GM18520 (cell line): ENCODE results near the gene SULT2B1.

ENCODE experiments used
- ATAC-seq: cut with Tn5 transposase; IDR thresholded peaks from one replicate; pipeline ENCODE4 v1.9.1; 2021; ENCODE audit not compliant: unreplicated experiment

Gene SULT2B1

GRCh38 chr19:48598996-48599700, 47.2 kb downstream of the SULT2B1 start:
- no peak for ATAC-seq

DNA sequence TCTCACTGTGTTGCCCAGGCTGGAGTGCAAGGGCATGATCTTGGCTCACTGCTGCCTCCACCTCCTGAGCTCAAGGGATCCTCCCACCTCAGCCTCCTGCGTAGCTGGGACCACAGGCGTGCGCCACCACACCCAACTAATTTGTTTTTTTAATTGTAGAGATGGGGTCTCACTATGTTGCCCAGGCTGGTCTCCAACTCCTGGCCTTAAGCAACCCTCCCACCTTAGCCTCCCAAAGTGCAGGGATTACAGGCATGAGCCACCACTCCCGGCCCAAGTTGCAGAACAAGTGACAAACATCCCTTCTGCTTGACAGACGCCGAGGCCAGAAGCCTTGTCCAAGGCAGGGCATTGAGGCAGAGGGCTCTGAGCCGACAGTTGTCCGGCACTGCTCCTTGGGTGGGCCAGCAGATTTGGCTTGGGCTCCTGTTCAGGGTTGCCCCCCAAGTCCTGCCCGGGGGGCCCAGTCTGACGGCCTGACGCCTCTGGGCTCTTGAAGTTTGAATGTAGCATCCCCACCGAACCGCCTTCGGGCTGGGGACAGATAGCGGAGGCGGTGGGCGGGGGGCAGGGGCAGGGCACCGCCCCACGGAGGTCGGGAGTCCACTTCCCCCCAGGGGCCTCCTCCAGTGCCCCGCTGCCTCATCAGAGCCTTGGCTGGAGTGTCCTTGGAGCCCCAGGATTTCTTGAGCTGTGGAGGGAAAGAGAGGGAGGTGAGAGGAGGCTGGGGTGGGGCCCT, 48.9 kb downstream of the SULT2B1 start:
- ATAC-seq, result no peak

DNA sequence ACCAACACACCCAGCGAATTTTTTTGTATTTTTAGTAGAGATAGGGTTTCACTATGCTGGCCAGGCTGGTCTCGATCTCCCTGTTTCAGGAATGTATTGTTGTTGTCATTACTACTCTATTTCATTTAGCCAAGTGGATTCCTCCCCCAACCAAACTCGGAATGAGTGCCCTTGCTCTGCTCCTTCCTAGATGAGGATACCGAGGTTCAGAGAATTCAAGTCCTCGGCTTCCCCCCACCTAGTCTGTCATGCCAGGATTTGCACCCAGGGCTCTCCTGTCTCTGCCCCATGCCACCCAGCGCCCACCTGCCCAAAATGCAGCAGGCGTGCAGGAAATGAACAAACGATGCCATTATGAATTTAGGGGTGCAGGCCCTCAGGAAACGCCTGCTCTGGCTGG, 51.0 kb downstream of the SULT2B1 start:
- no peak for ATAC-seq

DNA sequence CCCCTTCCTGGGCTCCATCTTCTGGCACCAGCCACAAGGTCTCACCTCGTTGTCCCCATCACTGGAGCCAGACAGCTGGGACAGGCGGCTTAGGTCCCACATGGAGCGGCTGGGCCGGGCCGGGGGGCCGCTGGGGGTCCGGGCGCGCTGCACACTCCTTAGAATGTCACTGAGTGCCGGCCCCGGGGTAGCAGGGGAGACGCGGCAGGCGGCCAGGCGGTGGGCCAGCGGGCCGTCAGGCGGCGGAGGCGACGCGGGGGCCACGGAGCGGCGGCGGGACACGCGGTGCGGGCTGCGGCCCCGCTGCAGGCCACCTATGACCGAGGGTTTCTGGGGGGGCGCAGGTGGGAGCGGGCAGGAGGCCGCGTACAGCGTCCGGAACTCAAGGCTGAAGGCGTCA, 51.5 kb downstream of the SULT2B1 start:
- no peak for ATAC-seq

- no peak for ATAC-seq
These were observed 51.9 kb downstream of the SULT2B1 start for GRCh38 chr19:48603850-48604249.

DNA sequence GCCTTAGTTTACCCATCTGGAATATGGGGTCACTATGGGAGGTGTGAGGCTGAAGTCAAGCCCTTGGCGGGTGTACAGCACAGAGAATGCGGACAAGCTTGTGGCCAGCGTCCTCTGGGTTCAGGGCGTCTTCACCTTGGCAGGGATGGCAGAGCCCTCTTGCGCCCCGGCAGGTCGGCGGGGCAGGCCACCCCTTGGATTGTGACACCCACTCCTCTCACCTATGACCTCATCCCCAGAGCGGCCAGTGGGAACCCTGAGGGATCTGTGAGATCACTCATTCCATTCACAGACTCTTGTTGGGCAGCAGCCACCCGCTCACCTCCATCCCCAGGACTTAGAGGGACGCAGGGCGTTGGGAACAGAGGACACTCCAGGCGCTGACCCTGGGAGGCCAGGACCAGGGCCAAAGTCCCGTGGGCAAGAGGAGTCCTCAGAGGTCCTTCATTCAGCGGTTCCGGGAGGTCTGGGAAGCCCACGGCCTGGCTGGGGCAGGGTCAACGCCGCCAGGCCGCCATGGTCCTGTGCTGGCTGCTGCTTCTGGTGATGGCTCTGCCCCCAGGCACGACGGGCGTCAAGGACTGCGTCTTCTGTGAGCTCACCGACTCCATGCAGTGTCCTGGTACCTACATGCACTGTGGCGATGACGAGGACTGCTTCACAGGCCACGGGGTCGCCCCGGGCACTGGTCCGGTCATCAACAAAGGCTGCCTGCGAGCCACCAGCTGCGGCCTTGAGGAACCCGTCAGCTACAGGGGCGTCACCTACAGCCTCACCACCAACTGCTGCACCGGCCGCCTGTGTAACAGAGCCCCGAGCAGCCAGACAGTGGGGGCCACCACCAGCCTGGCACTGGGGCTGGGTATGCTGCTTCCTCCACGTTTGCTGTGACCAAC, 54.7 kb downstream of the SULT2B1 start, which contains the start of gene SPACA4:
SPACA4 (plus strand) TSS at position 280 of the 896 bp plus-strand sequence; CDS start at position 517, 237 bp downstream.
- ATAC-seq, result no peak

- ATAC-seq, result no peak
These were observed 55.4 kb downstream of the SULT2B1 start for GRCh38 chr19:48607359-48607755.

GRCh38 chr19:48608798-48609263, 56.9 kb downstream of the SULT2B1 start:
- ATAC-seq, result no peak

DNA sequence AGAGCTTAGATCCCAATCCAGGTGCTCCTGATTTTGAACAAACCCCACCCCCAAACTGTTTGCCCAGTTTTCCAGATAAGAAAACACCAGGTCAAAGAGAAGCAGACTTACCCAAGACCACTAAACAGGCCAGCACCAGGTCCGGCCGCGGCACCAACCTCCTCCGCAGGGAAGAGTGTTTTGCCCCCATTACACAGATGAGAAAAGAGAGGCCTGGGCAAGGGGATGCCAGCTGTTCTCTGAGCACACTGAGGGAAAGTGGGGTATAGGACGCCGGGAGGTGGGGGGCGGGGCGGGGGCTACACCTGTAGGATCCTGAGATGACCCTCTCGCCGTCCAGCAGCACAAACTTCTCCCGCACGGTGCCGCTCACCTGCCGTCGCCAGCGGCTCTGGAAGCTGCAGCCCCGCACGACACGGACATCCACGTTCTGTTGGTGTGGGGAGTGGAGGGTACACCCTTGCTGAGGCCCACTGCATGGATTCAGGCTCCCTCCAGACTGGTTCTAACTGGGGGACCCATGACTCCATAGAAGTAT, 57.7 kb downstream of the SULT2B1 start:
- ATAC-seq, result no peak

DNA sequence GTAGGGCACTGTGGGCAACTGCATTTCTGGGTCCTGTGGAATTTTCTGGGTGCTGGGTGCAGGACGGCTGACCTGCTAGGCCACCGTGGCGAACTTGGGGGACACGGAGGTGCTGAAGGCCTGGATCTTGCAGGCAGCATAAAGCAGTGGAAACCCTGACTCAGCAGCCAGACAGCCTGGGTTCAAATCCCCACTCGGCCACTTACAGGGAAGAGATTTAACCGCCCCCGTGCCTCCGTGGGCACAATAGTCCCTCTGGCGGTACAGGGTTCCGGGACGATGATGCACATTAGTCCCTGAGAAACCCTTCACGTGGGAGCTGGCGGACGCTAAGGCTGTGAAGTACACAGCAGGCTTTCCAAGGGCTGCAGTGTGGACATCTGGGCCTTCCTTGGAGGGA, 59.9 kb downstream of the SULT2B1 start:
- ATAC-seq, result no peak

DNA sequence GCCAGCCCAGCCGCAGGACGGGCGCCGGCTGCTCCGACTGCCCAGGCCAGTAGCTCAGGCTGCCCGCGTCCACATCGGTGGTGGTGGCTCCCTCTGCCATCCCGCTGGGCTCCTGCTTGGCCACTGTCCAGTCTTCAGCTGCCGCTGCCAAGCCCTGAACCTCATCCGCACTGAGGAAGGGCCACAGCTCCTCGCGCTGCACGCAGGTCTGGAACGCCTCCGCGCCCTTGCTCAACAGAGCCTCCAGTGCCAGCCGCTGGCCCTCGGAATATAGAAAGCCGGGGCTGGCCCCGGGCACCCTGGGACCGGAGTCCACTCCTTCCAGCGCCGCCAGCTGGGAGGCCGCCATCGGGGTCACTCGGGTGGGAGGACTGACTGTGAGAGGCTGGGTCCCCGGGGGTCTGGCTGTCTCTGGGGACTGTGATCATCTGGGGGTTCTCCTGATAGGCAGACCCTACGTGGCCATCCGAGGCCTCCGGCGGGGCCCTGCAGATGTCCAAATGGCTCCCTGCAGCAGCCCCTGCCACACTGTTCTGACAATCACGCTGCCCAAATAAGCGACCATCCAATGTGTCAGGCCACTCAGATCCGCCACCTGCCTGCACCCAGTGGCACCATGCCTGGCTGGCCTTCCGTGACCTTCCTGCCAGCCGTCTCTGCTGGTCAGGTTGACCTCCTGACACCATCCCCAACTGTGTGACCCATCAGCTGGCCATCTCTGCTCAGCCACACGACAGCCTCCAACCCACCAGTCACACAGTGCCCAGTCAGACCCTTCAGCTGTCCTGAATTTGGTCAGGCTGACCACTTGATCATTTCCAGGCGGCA, 61.3 kb downstream of the SULT2B1 start:
- no peak for ATAC-seq

- no peak for ATAC-seq
These were observed 62.0 kb downstream of the SULT2B1 start for GRCh38 chr19:48613852-48614435.

DNA sequence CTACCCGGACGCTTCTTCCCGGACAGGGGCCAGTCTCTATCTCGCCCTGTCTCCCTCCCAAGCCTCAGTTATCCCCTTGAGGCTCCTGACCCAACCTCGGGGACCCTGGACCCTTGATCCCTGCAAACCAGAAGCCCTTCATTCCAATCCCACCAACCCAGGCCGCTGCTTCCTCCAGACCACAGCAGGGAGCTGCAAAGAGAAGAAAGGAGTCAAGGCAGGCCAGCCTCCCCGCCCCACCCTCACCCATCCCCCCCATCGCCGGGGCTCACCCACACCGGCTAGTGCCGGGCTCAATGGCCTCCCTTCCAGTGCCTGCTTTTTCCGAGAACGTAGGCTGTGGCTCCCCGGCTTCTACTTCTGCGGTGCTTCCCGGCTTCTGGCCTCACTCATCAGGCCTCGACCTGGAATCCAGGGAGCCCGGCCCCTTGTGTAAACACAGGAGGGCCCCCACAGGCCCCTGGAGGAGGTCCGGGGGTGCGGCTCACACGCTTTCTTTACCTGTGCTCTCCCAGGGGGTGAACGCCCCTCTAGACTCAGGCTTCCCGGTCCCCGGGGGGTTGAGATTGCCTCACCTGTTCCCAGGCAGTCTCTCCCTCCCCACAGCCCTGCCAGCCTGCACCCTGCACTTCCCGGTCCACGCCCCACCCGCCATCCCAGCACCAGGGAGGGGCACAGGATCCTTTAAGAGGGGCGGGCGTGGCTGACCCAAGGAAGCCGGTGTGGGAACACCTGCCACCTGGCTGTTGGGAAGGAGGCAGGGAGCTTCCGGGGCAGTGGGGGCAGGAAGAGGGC, 62.7 kb downstream of the SULT2B1 start, which contains the start of gene FAM83E:
FAM83E (minus strand) TSS at position 641 of the 795 bp plus-strand sequence. CDS start 1,704 bp downstream, outside the sequence.
- ATAC-seq, result no peak

DNA sequence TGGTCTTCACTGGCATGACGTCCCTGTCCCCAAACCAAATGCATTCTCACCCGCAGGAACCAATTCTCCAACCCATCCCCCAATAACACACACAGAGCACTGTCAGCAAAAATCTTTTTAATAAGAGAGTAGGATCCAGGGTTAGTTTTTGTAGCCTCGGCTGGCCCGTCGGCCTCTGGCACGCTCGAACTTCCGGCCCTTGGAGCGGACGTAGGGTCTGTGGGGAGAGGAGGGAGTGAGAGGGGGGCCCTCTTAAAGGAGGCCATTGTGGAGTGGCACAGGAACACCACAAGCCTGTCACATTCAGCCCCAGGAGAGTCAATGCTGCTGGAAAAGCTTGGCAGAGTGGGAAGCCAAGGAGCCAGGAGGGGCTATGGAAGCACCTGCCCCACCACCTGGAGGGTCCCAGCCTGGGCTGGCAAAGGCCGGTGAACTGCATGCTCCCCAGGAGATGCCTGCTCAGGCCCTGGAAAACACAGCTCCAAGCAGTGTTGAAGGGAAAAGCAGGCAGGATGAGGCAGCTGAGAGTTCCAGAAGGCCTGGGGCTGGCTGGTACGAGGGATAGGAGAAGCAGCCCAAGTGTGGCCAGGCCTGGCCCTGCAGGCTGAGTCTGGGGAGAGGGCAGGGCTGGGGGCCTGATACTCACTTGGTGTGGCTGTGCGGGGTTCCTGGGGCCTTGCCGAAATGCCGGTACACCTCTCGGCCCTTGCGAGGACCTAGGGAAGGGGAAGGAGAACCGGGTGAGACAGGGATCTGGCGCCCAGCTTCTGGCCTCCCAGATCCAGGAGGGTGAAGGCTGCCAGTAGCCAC, 63.5 kb downstream of the SULT2B1 start:
- no peak for ATAC-seq

DNA sequence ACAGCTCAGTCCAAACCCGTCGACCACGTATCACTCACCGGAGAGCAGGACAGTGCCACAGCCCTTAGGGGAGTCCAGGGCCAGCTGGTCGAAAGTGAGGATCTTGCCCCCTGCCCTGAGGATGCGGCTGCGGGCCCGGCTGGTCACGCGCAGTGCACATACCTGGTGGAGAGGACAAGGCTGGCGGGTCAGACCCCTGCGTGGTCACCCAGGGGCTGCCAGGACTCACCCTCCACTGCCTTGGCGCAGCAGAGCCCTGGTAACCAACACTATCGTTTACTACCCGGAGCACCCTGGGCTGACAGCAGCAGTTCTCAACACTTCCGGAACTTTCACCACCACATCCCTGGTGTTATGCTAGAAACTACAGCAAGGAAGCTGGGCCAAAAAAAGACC, 64.1 kb downstream of the SULT2B1 start:
- ATAC-seq, result no peak

GRCh38 chr19:48616491-48617056, 64.6 kb downstream of the SULT2B1 start:
- ATAC-seq, result no peak

DNA sequence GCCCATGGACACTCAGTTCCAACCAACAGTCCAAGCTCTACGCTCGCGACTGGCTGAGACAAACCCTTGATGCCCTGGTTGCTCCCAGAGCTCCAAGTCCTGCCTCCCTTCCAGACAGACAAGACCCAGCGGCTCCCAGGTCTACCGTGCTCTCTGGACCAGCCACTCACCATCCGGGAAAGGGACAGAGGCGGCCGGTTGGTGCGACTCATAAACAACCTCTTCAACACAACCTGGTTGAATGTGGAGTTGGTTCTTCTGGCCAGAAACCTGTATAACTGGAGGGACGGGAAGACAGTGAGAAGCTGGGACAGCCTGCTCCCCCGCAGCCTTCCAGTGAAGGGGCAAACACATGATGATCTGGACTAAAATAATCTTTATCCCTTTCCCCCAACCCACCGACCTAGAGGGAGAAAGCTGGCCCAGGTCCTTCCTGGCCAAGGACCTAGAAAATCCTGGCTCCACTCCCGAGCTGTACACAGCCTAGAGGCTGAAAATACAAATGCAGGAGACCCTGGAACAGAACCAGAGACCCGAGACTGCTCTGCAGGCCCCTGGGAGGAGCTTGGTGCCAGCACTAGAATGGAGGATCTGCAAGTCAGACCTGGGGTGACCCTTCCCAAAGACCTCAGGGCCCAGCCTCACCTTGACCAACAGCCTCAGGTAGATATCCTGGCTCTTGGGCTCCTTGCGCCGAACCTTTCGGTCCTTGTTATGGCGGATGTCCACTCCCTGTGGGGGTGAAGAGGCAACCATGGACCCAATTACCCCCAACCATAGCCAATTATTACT, 65.4 kb downstream of the SULT2B1 start:
- no peak for ATAC-seq
